Measurements from ENCODE around the gene MYO5A. TPM values are rescaled to one million over a fixed set of nuclear protein-coding genes. Genes with fewer than 3 reads are reported as not detected.

The MYO5A gene
- polyA plus RNA-seq, 2 of the 4 experiments (the other 2 are of a cell fraction) = 15.1 to 46.7 TPM

GRCh38 chr15:52317688-52318087 is 211.0 kb downstream of the MYO5A start:
- CTCF ChIA-PET = interaction anchor here (1.2 to 5.1 kb wide), 4 partner anchors 10 to 64 kb away, joined by 3 to 24 read pairs (median 8); no protein-coding TSS in a partner anchor
- FAIRE-seq (no peak), ATAC-seq (no peak), DNase-seq (ENCODE audit: low read depth in 1 of 2, low spot score in 1 of 2) (no peak)
- 88% methylated on average over 2 of the region's 2 CpGs for WGBS (ENCODE audit: missing lambda C conversion rate)
- TF ChIP-seq RARB (CRISPR knock-in tag; IDR thresholded peaks at IDR 0.05) (no peak), ELK1 (IDR thresholded peaks at IDR 0.05; ENCODE audit: low read depth, low read length) (no peak), NFE2L2 (conservative IDR thresholded peaks at IDR 0.05; ENCODE audit: low read length) (no peak), ZSCAN20 (CRISPR knock-in tag; IDR thresholded peaks at IDR 0.05) (no peak), EHMT2 (IDR thresholded peaks at IDR 0.05; ENCODE audit: low read depth) (no peak), HMGXB4 (CRISPR knock-in tag; IDR thresholded peaks at IDR 0.05; ENCODE audit: borderline replicate concordance) (no peak), REST (IDR thresholded peaks at IDR 0.05) (no peak), PBX3 (IDR thresholded peaks at IDR 0.05) (no peak), MAX (IDR thresholded peaks at IDR 0.05) (no peak), CTCF (IDR thresholded peaks at IDR 0.05) (no peak), ZC3H11A (IDR thresholded peaks at IDR 0.05) (no peak), FOSB (CRISPR knock-in tag; IDR thresholded peaks at IDR 0.05) (no peak), HES2 (IDR thresholded peaks at IDR 0.05) (no peak), BHLHE40 (IDR thresholded peaks at IDR 0.05; ENCODE audit: low read depth, low read length) (no peak), HOXA7 (CRISPR knock-in tag; IDR thresholded peaks at IDR 0.05) (no peak), RCOR1 (IDR thresholded peaks at IDR 0.05; ENCODE audit: low read depth, low read length) (no peak), JUN (IDR thresholded peaks at IDR 0.05) (no peak)
- POLR2A ChIA-PET = interaction anchor here (1.0 kb wide), 1 partner anchor 29 kb away, joined by 5 read pairs; no protein-coding TSS in a partner anchor
- Histone ChIP-seq H3K4me1 (no peaks in the 10 kb centered on the region), H3K9me3 (no peaks in the 10 kb centered on the region), H3K4me3 (no peak overlapping the region), H3K4me2 (no peak overlapping the region), H3K27ac (no peak overlapping the region)
